GM18867 (cell line): ENCODE data around the gene CAMK2D.

Experiments used
- ATAC-seq: cut with Tn5 transposase; IDR thresholded peaks from one replicate; pipeline ENCODE4 v1.9.1; 2021; ENCODE audit warnings: mild to moderate bottlenecking, moderate library complexity; ENCODE audit not compliant: unreplicated experiment

Gene CAMK2D

GRCh38 chr4:113644398-113644797 is 117.1 kb downstream of the CAMK2D start:
- ATAC-seq, result no peak

GRCh38 chr4:113643505-113643904 is 118.0 kb downstream of the CAMK2D start:
- ATAC-seq, result no peak

- peak; percentile 76 for ATAC-seq
Observed at GRCh38 chr4:113641025-113641431, 120.5 kb downstream of the CAMK2D start.

GRCh38 chr4:113639326-113639725 is 122.2 kb downstream of the CAMK2D start:
- ATAC-seq, result peak; percentile 39

GRCh38 chr4:113638562-113638832 is 123.0 kb downstream of the CAMK2D start:
- no peak for ATAC-seq

- no peak for ATAC-seq
Observed at GRCh38 chr4:113637823-113638561, 123.5 kb downstream of the CAMK2D start.

GRCh38 chr4:113637363-113637762 is 124.2 kb downstream of the CAMK2D start:
- no peak for ATAC-seq

GRCh38 chr4:113636877-113637276 is 124.7 kb downstream of the CAMK2D start:
- peak; percentile 11 for ATAC-seq

GRCh38 chr4:113636438-113636818 is 125.1 kb downstream of the CAMK2D start:
- peak; percentile 42 for ATAC-seq

- no peak for ATAC-seq
Observed at GRCh38 chr4:113635739-113636437, 125.7 kb downstream of the CAMK2D start.

GRCh38 chr4:113634081-113634969 is 127.2 kb downstream of the CAMK2D start:
- ATAC-seq, result no peak

- ATAC-seq, result no peak
Observed at GRCh38 chr4:113633467-113633866, 128.1 kb downstream of the CAMK2D start.

GRCh38 chr4:113628711-113629110 is 132.8 kb downstream of the CAMK2D start:
- no peak for ATAC-seq

GRCh38 chr4:113627321-113627720 is 134.2 kb downstream of the CAMK2D start:
- ATAC-seq, result no peak

GRCh38 chr4:113625902-113626301 is 135.6 kb downstream of the CAMK2D start:
- no peak for ATAC-seq

GRCh38 chr4:113623274-113623894 is 138.2 kb downstream of the CAMK2D start:
- ATAC-seq, result no peak

- no peak for ATAC-seq
Observed at GRCh38 chr4:113621633-113622032, 139.9 kb downstream of the CAMK2D start.

GRCh38 chr4:113620032-113620431 is 141.5 kb downstream of the CAMK2D start:
- ATAC-seq, result no peak

- no peak for ATAC-seq
Observed at GRCh38 chr4:113619526-113619925, 142.0 kb downstream of the CAMK2D start.

GRCh38 chr4:113618205-113618604 is 143.3 kb downstream of the CAMK2D start:
- no peak for ATAC-seq

GRCh38 chr4:113617195-113617594 is 144.3 kb downstream of the CAMK2D start:
- no peak for ATAC-seq
